ENCODE measurements around the gene PDE11A. TPM values are rescaled to one million over a fixed set of nuclear protein-coding genes. Genes with fewer than 3 reads are reported as not detected.
A peak's percentile ranks its signal among the peaks of the same experiment; 100 is the strongest.

The PDE11A gene
- total and polyA plus RNA-seq, 2 of the 13 experiments (the other 11 are each of a cell fraction or from before 2014, with no cell fraction given) = 1.2 to 1.7 TPM

GRCh38 chr2:177618255-177619253, 454.0 kb downstream of the PDE11A start (continued):
- TF ChIP-seq NR2F1 (CRISPR knock-in tag; IDR thresholded peaks at IDR 0.05) (no peak), ZFP90 (CRISPR knock-in tag; IDR thresholded peaks at IDR 0.05; ENCODE audit: borderline replicate concordance) (peak; percentile 80), ZNF280B (CRISPR knock-in tag; IDR thresholded peaks at IDR 0.05; ENCODE audit: borderline replicate concordance) (peak; percentile 61), ZNF510 (CRISPR knock-in tag; IDR thresholded peaks at IDR 0.05; ENCODE audit: low read depth) (peak; percentile 97), MLLT10 (CRISPR knock-in tag; IDR thresholded peaks at IDR 0.05) (no peak), ZSCAN30 (CRISPR knock-in tag; IDR thresholded peaks at IDR 0.05) (peak; percentile 57; the same call in 1 of the 2 replicates), SMYD3 (CRISPR knock-in tag; IDR thresholded peaks at IDR 0.05) (peak; percentile 84; the same call in 1 of the 2 replicates), ZNF234 (CRISPR knock-in tag; conservative IDR thresholded peaks at IDR 0.05) (no peak), SNRNP70 (IDR thresholded peaks at IDR 0.05; ENCODE audit: low read depth, low read length) (no peak), FIP1L1 (IDR thresholded peaks at IDR 0.05; ENCODE audit: borderline replicate concordance, insufficient read depth, low read depth, low read length) (no peak), SIX4 (CRISPR knock-in tag; IDR thresholded peaks at IDR 0.05) (peak; percentile 21; the same call in 1 of the 2 replicates), TOPORS (CRISPR knock-in tag; IDR thresholded peaks at IDR 0.05) (peak; percentile 87), CTCF (CRISPR knock-in tag; IDR thresholded peaks at IDR 0.05) (peak; percentile 28), DMTF1 (CRISPR knock-in tag; IDR thresholded peaks at IDR 0.05) (no peak), ZNF670 (CRISPR knock-in tag; IDR thresholded peaks at IDR 0.05; ENCODE audit: borderline replicate concordance) (no peak), MNT (IDR thresholded peaks at IDR 0.05) (no peak), PLSCR1 (CRISPR knock-in tag; IDR thresholded peaks at IDR 0.05; ENCODE audit: borderline replicate concordance) (no peak), ZEB1 (IDR thresholded peaks at IDR 0.05; ENCODE audit: insufficient replicate concordance, low read depth) (no peak), ZNF891 (CRISPR knock-in tag; IDR thresholded peaks at IDR 0.05) (peak; percentile 90)
